Measurements from ENCODE around the gene MRPL53. TPM values are rescaled to one million over a fixed set of nuclear protein-coding genes. Genes with fewer than 3 reads are reported as not detected.

Gene MRPL53
- total and polyA plus RNA-seq, 4 donors = 23.3 to 106 (median 70.7) TPM

DNA sequence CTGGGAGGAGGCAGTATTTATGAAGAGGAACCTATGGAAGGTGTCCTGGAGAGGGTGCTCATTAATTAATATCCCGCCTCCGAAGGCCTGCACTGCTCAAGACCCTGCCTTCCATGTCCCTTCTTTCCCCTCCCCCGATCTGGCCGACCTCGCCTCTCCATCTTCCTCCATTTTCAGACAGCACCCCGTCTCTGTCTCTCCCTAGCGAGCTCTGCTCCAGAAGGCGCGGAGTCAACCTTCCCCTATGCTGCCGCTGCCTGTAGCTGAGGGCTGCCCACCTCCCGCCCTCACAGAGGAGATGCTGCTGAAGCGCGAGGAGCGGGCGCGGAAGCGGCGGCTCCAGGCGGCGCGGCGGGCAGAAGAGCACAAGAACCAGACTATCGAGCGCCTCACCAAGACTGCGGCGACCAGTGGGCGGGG, 15.3 kb downstream of the MRPL53 start:
- H3K36me3 ChIP-seq (ENCODE audit: control insufficient read depth in 4 of 4, insufficient read depth in 4 of 4, low read length in 4 of 4) = peaks cover 0 to 8% (median 3%) of the 10 kb centered on the region in 4 donors
- H3K27me3 ChIP-seq (ENCODE audit: control insufficient read depth in 3 of 3, insufficient read depth in 3 of 3, low read length in 2 of 3) = no peaks in the 10 kb centered on the region
- ATAC-seq (ENCODE audit: insufficient read depth, low FRiP score) (no peak), DNase-seq (peak in 1 of 3 donors; percentile 49)
- H3K9me3 ChIP-seq (ENCODE audit: control insufficient read depth in 4 of 4, insufficient read depth in 3 of 4, low read length in 3 of 4) = no peaks in the 10 kb centered on the region
- H3K27ac ChIP-seq (ENCODE audit: low read depth in 1 of 2, low read length in 1 of 2) = peak overlapping the region; percentile 35 to 94
- H3K9ac ChIP-seq (ENCODE audit: insufficient read depth in 1 of 2, low read length in 2 of 2) = peak overlapping the region in 1 of 2 donors; percentile 62
- peaks cover 6 to 33% (median 11%) of the 10 kb centered on the region in 5 donors for H3K4me1 ChIP-seq (ENCODE audit: control insufficient read depth in 5 of 5, insufficient read depth in 5 of 5, low read length in 5 of 5)
- 1 to 2% methylated on average over 22 to 27 of the region's 27 CpGs for WGBS, 2 donors
- no peak overlapping the region for H3K4me3 ChIP-seq
- TF ChIP-seq CTCF (IDR thresholded peaks at IDR 0.05; ENCODE audit: control extremely low read depth, extremely low read depth) = no peak

DNA sequence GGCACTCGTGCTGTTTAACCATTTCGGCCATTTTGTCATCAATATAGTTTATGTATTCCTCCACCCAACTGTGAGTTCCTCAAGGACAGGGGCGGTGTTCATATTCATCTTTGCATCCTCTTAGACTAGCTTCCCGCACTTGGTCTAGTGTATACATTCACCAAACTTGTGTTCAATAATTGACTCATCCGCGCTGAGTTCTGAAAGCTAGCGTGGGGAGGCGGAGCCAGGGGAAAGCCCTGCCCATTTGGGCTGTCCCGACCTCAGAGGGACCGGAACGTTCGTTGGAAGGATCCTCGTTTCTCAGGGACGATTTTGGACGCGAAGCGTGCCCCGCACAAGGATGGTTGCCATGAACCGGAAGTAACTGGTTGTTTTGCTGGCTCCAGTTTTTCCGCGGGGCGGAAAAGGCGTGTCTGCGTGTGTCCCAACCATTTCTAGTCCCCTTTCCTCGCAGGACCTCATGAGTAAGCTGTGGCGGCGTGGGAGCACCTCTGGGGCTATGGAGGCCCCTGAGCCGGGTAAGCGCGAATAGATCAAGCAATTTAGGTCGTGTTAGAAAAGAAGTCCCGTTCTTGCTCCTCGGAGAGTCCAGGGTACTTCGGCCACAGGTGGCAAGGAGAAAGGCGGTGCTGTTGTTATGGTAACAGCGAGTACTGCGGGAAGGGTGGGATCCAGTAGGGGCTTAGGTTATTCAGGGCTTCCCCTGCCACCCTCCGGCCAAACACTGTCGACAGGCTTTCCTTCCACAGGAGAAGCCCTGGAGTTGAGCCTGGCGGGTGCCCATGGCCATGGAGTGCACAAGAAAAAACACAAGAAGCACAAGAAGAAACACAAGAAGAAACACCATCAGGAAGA, 17.6 kb downstream of the MRPL53 start, which contains the start of gene INO80B:
INO80B (plus strand) TSS at position 434 of the 858 bp plus-strand sequence; CDS start at position 464, 30 bp downstream.
- Histone ChIP-seq H3K27ac (ENCODE audit: low read depth in 1 of 2, low read length in 1 of 2) (peak within 1 kb of the TSS; percentile 50 to 65), H3K4me3 (peak within 1 kb of the TSS; percentile 66), H3K36me3 (ENCODE audit: control insufficient read depth in 4 of 4, insufficient read depth in 4 of 4, low read length in 4 of 4) (peaks cover 0 to 2% (median 0%) of the 10 kb centered on the region in 4 donors), H3K4me1 (ENCODE audit: control insufficient read depth in 5 of 5, insufficient read depth in 5 of 5, low read length in 5 of 5) (peaks cover 6 to 33% (median 10%) of the 10 kb centered on the region in 5 donors), H3K27me3 (ENCODE audit: control insufficient read depth in 3 of 3, insufficient read depth in 3 of 3, low read length in 2 of 3) (no peaks in the 10 kb centered on the region), H3K9ac (ENCODE audit: insufficient read depth in 1 of 2, low read length in 2 of 2) (peak within 1 kb of the TSS in 1 of 2 donors; percentile 50), H3K9me3 (ENCODE audit: control insufficient read depth in 4 of 4, insufficient read depth in 3 of 4, low read length in 3 of 4) (no peaks in the 10 kb centered on the region)
- no peak for TF ChIP-seq CTCF (IDR thresholded peaks at IDR 0.05; ENCODE audit: control extremely low read depth, extremely low read depth)
- ATAC-seq (ENCODE audit: insufficient read depth, low FRiP score) (peak; percentile 79), DNase-seq (peak; percentile 98 to 99 (median 99))
- WGBS, 2 donors = 0 to 1% methylated on average over 40 of the region's 40 CpGs

GRCh38 chr2:74450570-74451190, 21.8 kb downstream of the MRPL53 start:
- Histone ChIP-seq H3K9ac (ENCODE audit: insufficient read depth in 1 of 2, low read length in 2 of 2) (no peak overlapping the region), H3K4me3 (no peak overlapping the region), H3K27ac (ENCODE audit: low read depth in 1 of 2, low read length in 1 of 2) (no peak overlapping the region), H3K4me1 (ENCODE audit: control insufficient read depth in 5 of 5, insufficient read depth in 5 of 5, low read length in 5 of 5) (peaks cover 0 to 12% (median 4%) of the 10 kb centered on the region in 5 donors), H3K9me3 (ENCODE audit: control insufficient read depth in 4 of 4, insufficient read depth in 3 of 4, low read length in 3 of 4) (no peaks in the 10 kb centered on the region), H3K27me3 (ENCODE audit: control insufficient read depth in 3 of 3, insufficient read depth in 3 of 3, low read length in 2 of 3) (no peaks in the 10 kb centered on the region), H3K36me3 (ENCODE audit: control insufficient read depth in 4 of 4, insufficient read depth in 4 of 4, low read length in 4 of 4) (no peaks in the 10 kb centered on the region)
- 80 to 97% methylated on average over 3 of the region's 3 CpGs for WGBS, 2 donors
- no peak for TF ChIP-seq CTCF (IDR thresholded peaks at IDR 0.05; ENCODE audit: control extremely low read depth, extremely low read depth)
- ATAC-seq (ENCODE audit: insufficient read depth, low FRiP score) (no peak), DNase-seq (no peak)

Data from lung (tissue), 12 donors.